H9 (cell line): ENCODE data around the gene C5orf46. TPM values are rescaled to one million over a fixed set of nuclear protein-coding genes. Genes with fewer than 3 reads are reported as not detected.

ENCODE experiments used
- DNase-seq: peaks from one replicate; pipeline ENCODE4 v3.0.0-alpha.2; 2017
- H2AFZ ChIP-seq: one replicate; pipeline ENCODE4 v1.6.1; 2013; ENCODE audit warnings: mild to moderate bottlenecking, low read length, control low read depth, moderate library complexity
- H2AK5ac ChIP-seq: 2 replicates; pipeline ENCODE4 v1.6.1; 2013; ENCODE audit warnings: low read length, control low read depth, mixed read lengths; ENCODE audit not compliant: insufficient read length
- H2BK120ac ChIP-seq: one replicate; pipeline ENCODE4 v1.6.1; 2013; ENCODE audit warnings: low read depth, mild to moderate bottlenecking, low read length, control low read depth, inconsistent platforms; ENCODE audit not compliant: poor library complexity, severe bottlenecking
- H2BK12ac ChIP-seq: 2 replicates; pipeline ENCODE4 v1.6.1; 2013; ENCODE audit warnings: low read length, control low read depth, mixed read lengths, low read depth; ENCODE audit not compliant: insufficient read length
- H2BK15ac ChIP-seq: 2 replicates; pipeline ENCODE4 v1.6.1; 2013; ENCODE audit warnings: low read depth, low read length, control low read depth
- H2BK20ac ChIP-seq: one replicate; pipeline ENCODE4 v1.6.1; 2013; ENCODE audit warnings: low read depth, mild to moderate bottlenecking, low read length, control low read depth, inconsistent platforms; ENCODE audit not compliant: poor library complexity, severe bottlenecking
- H2BK5ac ChIP-seq: 2 replicates; pipeline ENCODE4 v1.6.1; 2013; ENCODE audit warnings: low read length, control low read depth, mixed read lengths; ENCODE audit not compliant: insufficient read length
- H3K14ac ChIP-seq: 2 replicates; pipeline ENCODE4 v1.6.1; 2013; ENCODE audit warnings: low read length, control low read depth; ENCODE audit not compliant: insufficient read depth
- H3K18ac ChIP-seq: 2 replicates; pipeline ENCODE4 v1.6.1; 2013; ENCODE audit warnings: low read depth, mild to moderate bottlenecking, mixed read lengths, low read length, control low read depth; ENCODE audit not compliant: insufficient read length
- H3K23ac ChIP-seq: 2 replicates; pipeline ENCODE4 v1.6.1; 2013; ENCODE audit warnings: low read length, control low read depth, mixed read lengths, low read depth; ENCODE audit not compliant: insufficient read length
- H3K23me2 ChIP-seq: 2 replicates; pipeline ENCODE4 v1.6.1; 2013; ENCODE audit warnings: low read depth, mild to moderate bottlenecking, mixed read lengths, low read length, control low read depth; ENCODE audit not compliant: insufficient read length, poor library complexity, severe bottlenecking
- H3K27ac ChIP-seq: 2 replicates; pipeline ENCODE4 v1.5.1; 2013; ENCODE audit warnings: low read length, control low read depth, mixed read lengths, low read depth; ENCODE audit not compliant: insufficient read length
- H3K27me3 ChIP-seq: 2 replicates; pipeline ENCODE4 v1.6.1; 2013; ENCODE audit warnings: low read length, control low read depth, inconsistent platforms; ENCODE audit not compliant: insufficient read depth
- H3K4ac ChIP-seq: 2 replicates; pipeline ENCODE4 v1.6.1; 2013; ENCODE audit warnings: low read depth, mild to moderate bottlenecking, control low read depth, inconsistent platforms, low read length, moderate library complexity
- H3K4me1 ChIP-seq: 2 replicates; pipeline ENCODE4 v1.6.1; 2013; ENCODE audit warnings: low read length, control low read depth, inconsistent platforms; ENCODE audit not compliant: insufficient read depth
- H3K4me2 ChIP-seq: 2 replicates; pipeline ENCODE4 v1.6.1; 2013; ENCODE audit warnings: low read length, control low read depth, mixed read lengths; ENCODE audit not compliant: insufficient read length, insufficient read depth
- H3K56ac ChIP-seq: 2 replicates; pipeline ENCODE4 v1.6.1; 2013; ENCODE audit warnings: low read depth, mild to moderate bottlenecking, mixed read lengths, low read length, control low read depth; ENCODE audit not compliant: insufficient read length
- H3K79me1 ChIP-seq: 2 replicates; pipeline ENCODE4 v1.6.1; 2013; ENCODE audit warnings: low read depth, mild to moderate bottlenecking, moderate library complexity, low read length, control low read depth, inconsistent platforms; ENCODE audit not compliant: insufficient read depth, poor library complexity, severe bottlenecking
- H3K79me2 ChIP-seq: 2 replicates; pipeline ENCODE4 v1.6.1; 2013; ENCODE audit warnings: low read length, control low read depth, inconsistent platforms; ENCODE audit not compliant: insufficient read depth
- H3K9ac ChIP-seq: 2 replicates; pipeline ENCODE4 v1.6.1; 2013; ENCODE audit warnings: low read length, control low read depth, mixed read lengths; ENCODE audit not compliant: insufficient read length; ENCODE audit errors: extremely low read depth
- H3K9me3 ChIP-seq: one replicate; pipeline ENCODE4 v1.6.1; 2013; ENCODE audit warnings: low read depth, low read length, inconsistent platforms; ENCODE audit not compliant: control insufficient read depth
- H3T11ph ChIP-seq: one replicate; pipeline ENCODE4 v1.6.1; 2013; ENCODE audit warnings: mild to moderate bottlenecking, low read length, control low read depth, inconsistent platforms
- H4K20me1 ChIP-seq: one replicate; pipeline ENCODE4 v1.6.1; 2013; ENCODE audit not compliant: control insufficient read depth, insufficient read length, insufficient read depth
- H4K5ac ChIP-seq: 2 replicates; pipeline ENCODE4 v1.6.1; 2013; ENCODE audit warnings: low read depth, mild to moderate bottlenecking, mixed read lengths, low read length, control low read depth; ENCODE audit not compliant: insufficient read length
- H4K8ac ChIP-seq: replicated peaks from 2 replicates; pipeline ENCODE4 v1.6.1; 2013; ENCODE audit warnings: low read length, control low read depth, mixed read lengths, low read depth; ENCODE audit not compliant: insufficient read length
- H4K91ac ChIP-seq: 2 replicates; pipeline ENCODE4 v1.6.1; 2013; ENCODE audit warnings: low read depth, mild to moderate bottlenecking, moderate library complexity, mixed read lengths, low read length, control low read depth; ENCODE audit not compliant: insufficient read length
- H3K27ac Mint-ChIP-seq, 3 experiments: 2 replicates in 2 of 3; 3 replicates in 1 of 3; pipeline ENCODE4 v1.8.0; 2020 to 2021; ENCODE audit warnings: mixed read lengths in 3 of 3, mild to moderate bottlenecking in 1 of 3, moderate library complexity in 1 of 3
- H3K27me3 Mint-ChIP-seq: 2 replicates; pipeline ENCODE4 v1.8.0; 2021; ENCODE audit warnings: low read depth, mild to moderate bottlenecking, moderate library complexity, mixed read lengths
- H3K36me3 Mint-ChIP-seq, 3 experiments: 2 replicates in 2 of 3; 3 replicates in 1 of 3; pipeline ENCODE4 v1.8.0; 2020 to 2021; ENCODE audit warnings: low read depth in 3 of 3, mixed read lengths in 3 of 3; ENCODE audit not compliant: insufficient read depth in 1 of 3
- H3K4me1 Mint-ChIP-seq, 2 experiments: 2 replicates each; pipeline ENCODE4 v1.8.0; 2020; ENCODE audit warnings: mixed read lengths in 2 of 2
- H3K4me3 Mint-ChIP-seq, 2 experiments: 2 replicates in 1 of 2; 3 replicates in 1 of 2; pipeline ENCODE4 v1.8.0; 2020 to 2021; ENCODE audit warnings: mild to moderate bottlenecking in 2 of 2, mixed read lengths in 2 of 2, moderate library complexity in 1 of 2
- H3K9me3 Mint-ChIP-seq, 2 experiments: 2 replicates in 1 of 2; 3 replicates in 1 of 2; pipeline ENCODE4 v1.8.0; 2020; ENCODE audit warnings: mild to moderate bottlenecking in 2 of 2, mixed read lengths in 2 of 2, moderate library complexity in 1 of 2
- WGBS: extraction: QIAGEN DNeasy Blood & Tissue Kit; methylation state at CpG from one replicate; pipeline ENCODE4 v1.1.7; 2013; ENCODE audit warnings: missing lambda C conversion rate, low lambda C conversion rate, mixed read lengths; ENCODE audit not compliant: insufficient read length; ENCODE audit errors: extremely low coverage; 5-methylcytosine and 5-hydroxymethylcytosine counted together
- total RNA-seq: library from RNA; stranded (reverse); gene quantifications from 2 replicates; pipeline ENCODE4 v1.2.1, GENCODE V29; 2021
- TF ChIP-seq, protein P1 (sequence below): fragments of 200-600 bp; sonication (generic); conservative IDR thresholded peaks from 3 replicates; pipeline ENCODE4 v1.8.0; 2021; ENCODE audit warnings: antibody characterized with exemption, mild to moderate bottlenecking

Gene C5orf46
- total RNA-seq, 1 experiment from 2014 or later: not detected

DNA sequence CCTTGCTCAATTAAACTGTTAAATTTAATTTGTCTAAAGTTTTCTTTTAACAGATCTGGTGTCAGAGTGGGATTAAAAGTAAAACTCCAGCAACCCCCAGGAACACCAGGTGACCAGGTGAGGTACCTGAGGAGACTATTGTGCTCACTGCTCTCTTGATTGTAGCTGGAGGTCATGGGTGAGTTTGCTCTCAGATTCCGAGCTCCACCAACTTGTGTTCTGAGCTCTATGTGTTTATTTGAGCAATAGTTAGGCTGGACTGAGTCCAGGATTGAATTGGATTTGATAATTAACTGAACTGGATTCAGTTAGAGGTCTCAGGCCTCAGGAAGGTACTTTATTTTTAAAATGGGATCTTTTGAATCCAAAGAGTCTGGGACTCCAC, 45.7 kb downstream of the C5orf46 start:
- Histone ChIP-seq H3K9me3 (no peaks in the 10 kb centered on the region), H3K27ac (peak overlapping the region; percentile 77), H3K14ac (no peak overlapping the region), H2BK12ac (no peak overlapping the region), H2BK15ac (no peak overlapping the region), H3K4me1 (peaks cover 14% of the 10 kb centered on the region; the same call in 1 of the 2 replicates), H3K23ac (no peak overlapping the region), H3T11ph (no peak overlapping the region), H3K23me2 (no peaks in the 10 kb centered on the region), H4K8ac (no peak overlapping the region), H2BK120ac (no peak overlapping the region), H4K20me1 (no peaks in the 10 kb centered on the region), H3K27me3 (no peaks in the 10 kb centered on the region), H4K91ac (no peak overlapping the region), H2AK5ac (no peak overlapping the region), H3K79me2 (no peaks in the 10 kb centered on the region), H3K9ac (no peak overlapping the region), H3K56ac (no peak overlapping the region), H3K4ac (no peak overlapping the region), H2AFZ (no peak overlapping the region), H3K79me1 (no peaks in the 10 kb centered on the region), H3K4me2 (no peak overlapping the region), H3K18ac (no peak overlapping the region), H4K5ac (no peak overlapping the region), H2BK20ac (no peak overlapping the region), H2BK5ac (no peak overlapping the region)
- H3K27ac Mint-ChIP-seq: peak overlapping the region; percentile 1 to 89 (median 45); a peak in 2 of 7 replicates
- TF ChIP-seq, protein P1, sequence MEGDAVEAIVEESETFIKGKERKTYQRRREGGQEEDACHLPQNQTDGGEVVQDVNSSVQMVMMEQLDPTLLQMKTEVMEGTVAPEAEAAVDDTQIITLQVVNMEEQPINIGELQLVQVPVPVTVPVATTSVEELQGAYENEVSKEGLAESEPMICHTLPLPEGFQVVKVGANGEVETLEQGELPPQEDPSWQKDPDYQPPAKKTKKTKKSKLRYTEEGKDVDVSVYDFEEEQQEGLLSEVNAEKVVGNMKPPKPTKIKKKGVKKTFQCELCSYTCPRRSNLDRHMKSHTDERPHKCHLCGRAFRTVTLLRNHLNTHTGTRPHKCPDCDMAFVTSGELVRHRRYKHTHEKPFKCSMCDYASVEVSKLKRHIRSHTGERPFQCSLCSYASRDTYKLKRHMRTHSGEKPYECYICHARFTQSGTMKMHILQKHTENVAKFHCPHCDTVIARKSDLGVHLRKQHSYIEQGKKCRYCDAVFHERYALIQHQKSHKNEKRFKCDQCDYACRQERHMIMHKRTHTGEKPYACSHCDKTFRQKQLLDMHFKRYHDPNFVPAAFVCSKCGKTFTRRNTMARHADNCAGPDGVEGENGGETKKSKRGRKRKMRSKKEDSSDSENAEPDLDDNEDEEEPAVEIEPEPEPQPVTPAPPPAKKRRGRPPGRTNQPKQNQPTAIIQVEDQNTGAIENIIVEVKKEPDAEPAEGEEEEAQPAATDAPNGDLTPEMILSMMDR: no peak
- DNase-seq: peak; percentile 43
- no peaks in the 10 kb centered on the region for H3K27me3 Mint-ChIP-seq
- peaks cover 30 to 80% of the 10 kb centered on the region in 2 experiments for H3K4me1 Mint-ChIP-seq
- WGBS: no CpG with 5 or more reads among the region's 1 CpG
- no peak overlapping the region for H3K4me3 Mint-ChIP-seq
- peaks cover 0 to 32% (median 12%) of the 10 kb centered on the region in 3 experiments; a peak in 6 of 7 replicates for H3K36me3 Mint-ChIP-seq
- no peaks in the 10 kb centered on the region; a peak in 1 of 5 replicates for H3K9me3 Mint-ChIP-seq
